K562 (cell line): ENCODE results near the gene KLK15. TPM values are rescaled to one million over a fixed set of nuclear protein-coding genes. Genes with fewer than 3 reads are reported as not detected.

ENCODE experiments used
- ARNT ChIP-seq, 2 experiments: fragments of 450-650 bp; IDR thresholded peaks; 2 replicates each; pipeline ENCODE4 v1.6.1; 2016; ENCODE audit warnings: mild to moderate bottlenecking in 1 of 2
- MGA ChIP-seq: fragments of 450-650 bp; IDR thresholded peaks from 2 replicates; pipeline ENCODE4 v1.6.1; 2016; ENCODE audit warnings: mild to moderate bottlenecking, moderate library complexity
- TFAP4 ChIP-seq: sonication (generic); formaldehyde crosslinking; IDR thresholded peaks from 2 replicates; pipeline ENCODE4 v1.8.0; 2022; ENCODE audit warnings: missing genetic modification reagents, mild to moderate bottlenecking, moderate library complexity, borderline replicate concordance
- ZNF121 ChIP-seq: sonication (generic); formaldehyde crosslinking; conservative IDR thresholded peaks from 2 replicates; pipeline ENCODE4 v1.8.0; 2022; ENCODE audit warnings: missing genetic modification reagents
- ZNF318 ChIP-seq, 2 experiments: fragments of 450-650 bp; IDR thresholded peaks; 2 replicates each; pipeline ENCODE4 v1.6.1; 2016; ENCODE audit warnings: mild to moderate bottlenecking in 2 of 2, borderline replicate concordance in 1 of 2, low read depth in 1 of 2, moderate library complexity in 1 of 2
- polyA plus RNA-seq, 8 experiments: library from polyadenylated mRNA; depleted of rRNA in 4 of 8; stranded (reverse) in 5 of 8; unstranded in 3 of 8; fragments of >200 nt; fragmentation: Nextera tagmentation in 2 of 8; fragmentation: Illumina TruSeq in 1 of 8; extraction: Ambion mirVana in 2 of 8; extraction: Trizol in 1 of 8; gene quantifications; 2 replicates each; pipeline versions ENCODE4 v1.2.1 to v1.2.3, GENCODE V29; 2011 to 2014; ENCODE audit warnings: inconsistent platforms in 1 of 8, missing spikeins in 1 of 8
- total RNA-seq, 7 experiments: library from RNA; depleted of rRNA in 6 of 7; stranded (reverse); fragments of >200 nt in 6 of 7; fragmentation: Illumina TruSeq in 2 of 7; extraction: Trizol in 2 of 7; gene quantifications; 2 replicates each; pipeline versions ENCODE4 v1.2.1 to v1.2.3, GENCODE V29; 2011 to 2021; ENCODE audit warnings: low replicate concordance in 1 of 7

Gene KLK15
- total and polyA plus RNA-seq, 9 of the 15 experiments (the other 6 are each of a cell fraction or from before 2014, with no cell fraction given): not detected

- no peak for TF ChIP-seq MGA
- TF ChIP-seq ARNT (IDR thresholded peaks at IDR 0.05): peak in 1 of 2 experiments; percentile 97; a peak in 2 of 4 replicates
- peak; percentile 58; the same call in 1 of the 2 replicates for TF ChIP-seq ZNF121 (CRISPR knock-in tag)
- no peak for TF ChIP-seq ZNF318 (IDR thresholded peaks at IDR 0.05; ENCODE audit: borderline replicate concordance in 1 of 2, low read depth in 1 of 2)
- 0 out of 2 replicates have a peak, but pooled peaks have one; percentile 30 for TF ChIP-seq TFAP4 (CRISPR knock-in tag)
These were observed 1.9 kb upstream of the KLK15 start (continued) for GRCh38 chr19:50835103-50835784.
